Activated CD4-positive, alpha-beta T cell treated with anti-CD3 and anti-CD28 coated beads, Interleukin-2, amount 10 ng/mL, durations not matched to agents 7 days and 5 days (primary cell): ENCODE results near the gene MYF6. TPM values are rescaled to one million over a fixed set of nuclear protein-coding genes. Genes with fewer than 3 reads are reported as not detected.

Experiments
- CTCF ChIA-PET: fragments of 350-600 bp; sonication (Branson Sonifier 250); formaldehyde crosslinking; loops from one replicate; lab custom pipeline; 2021; ENCODE audit warnings: antibody characterized with exemption; lab: Charles Lee
- POLR2A ChIA-PET: fragments of 350-600 bp; sonication (Branson Sonifier 250); formaldehyde crosslinking; loops from one replicate; lab custom pipeline; 2021; ENCODE audit warnings: antibody characterized with exemption; lab: Charles Lee
- DNase-seq: peaks from one replicate; pipeline ENCODE4 v3.0.0-alpha.2; 2020
- H3K27ac Mint-ChIP-seq: one replicate; pipeline ENCODE4 v1.8.0; 2021; ENCODE audit warnings: mild to moderate bottlenecking, moderate library complexity, mixed read lengths
- H3K27me3 Mint-ChIP-seq: one replicate; pipeline ENCODE4 v1.8.0; 2021; ENCODE audit warnings: mixed read lengths
- H3K36me3 Mint-ChIP-seq: one replicate; pipeline ENCODE4 v1.8.0; 2021; ENCODE audit warnings: low read depth, mixed read lengths
- H3K4me1 Mint-ChIP-seq: one replicate; pipeline ENCODE4 v1.8.0; 2021; ENCODE audit warnings: mixed read lengths
- H3K4me3 Mint-ChIP-seq: one replicate; pipeline ENCODE4 v1.8.0; 2021; ENCODE audit warnings: mild to moderate bottlenecking, moderate library complexity, mixed read lengths
- H3K9me3 Mint-ChIP-seq: one replicate; pipeline ENCODE4 v1.8.0; 2021; ENCODE audit warnings: mixed read lengths
- total RNA-seq, 2 experiments: library from RNA; stranded (reverse); gene quantifications; one replicate each; pipeline ENCODE4 v1.2.3, GENCODE V29; 2021

MYF6 gene
- total RNA-seq, 2 experiments from 2014 or later = not detected

DNA sequence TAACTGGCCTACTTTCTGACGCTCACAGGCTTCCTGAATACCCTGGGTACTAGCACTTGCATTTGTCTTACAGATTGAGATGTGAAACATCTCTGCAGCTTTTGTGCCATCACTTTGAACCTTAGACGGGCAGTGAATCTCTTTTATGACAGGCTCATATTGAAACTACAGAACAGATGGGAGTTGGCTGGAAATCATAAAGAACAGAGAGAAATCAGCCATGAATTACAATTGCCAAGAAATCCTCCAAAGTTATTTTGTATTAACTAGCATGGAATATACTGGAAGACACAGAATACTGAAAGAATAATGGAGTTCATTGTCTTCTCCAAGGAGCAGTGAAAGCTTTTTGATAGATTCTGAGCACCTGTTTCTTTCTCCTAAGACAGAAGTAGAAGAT lies 42.0 kb downstream of the MYF6 start:
- no peak overlapping the region for H3K4me3 Mint-ChIP-seq
- CTCF ChIA-PET = no interaction called here
- no peaks in the 10 kb centered on the region for H3K27me3 Mint-ChIP-seq
- no peaks in the 10 kb centered on the region for H3K4me1 Mint-ChIP-seq
- H3K36me3 Mint-ChIP-seq = no peaks in the 10 kb centered on the region
- POLR2A ChIA-PET = interaction anchor here (0.6 kb wide), 1 partner anchor 96 kb away, joined by 7 read pairs; no protein-coding TSS in a partner anchor
- no peak for DNase-seq
- H3K9me3 Mint-ChIP-seq = no peaks in the 10 kb centered on the region
- no peak overlapping the region for H3K27ac Mint-ChIP-seq

DNA sequence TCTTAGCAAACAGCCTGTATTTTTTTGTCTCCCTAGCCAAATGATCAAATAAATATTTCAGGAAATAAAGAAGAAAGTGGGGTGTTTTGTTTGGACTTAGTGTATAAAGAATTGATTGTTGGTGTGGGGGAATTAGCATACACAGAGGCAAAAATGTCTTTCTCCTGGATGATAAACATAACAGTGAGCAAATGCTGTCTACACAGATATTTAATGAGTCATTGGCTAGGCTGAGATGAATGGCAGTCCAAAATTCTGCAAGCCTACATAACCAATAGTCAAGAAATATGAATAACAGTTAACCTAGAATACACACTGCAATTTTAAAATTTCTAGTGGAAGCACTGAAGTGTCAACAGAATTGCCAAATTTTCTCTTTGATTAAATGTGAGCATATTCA lies 45.0 kb downstream of the MYF6 start:
- DNase-seq = no peak
- Mint-ChIP-seq H3K4me1 (no peaks in the 10 kb centered on the region), H3K4me3 (no peak overlapping the region), H3K27me3 (no peaks in the 10 kb centered on the region), H3K36me3 (no peaks in the 10 kb centered on the region), H3K9me3 (no peaks in the 10 kb centered on the region), H3K27ac (no peak overlapping the region)
- POLR2A ChIA-PET = no interaction called here
- CTCF ChIA-PET = no interaction called here

DNA sequence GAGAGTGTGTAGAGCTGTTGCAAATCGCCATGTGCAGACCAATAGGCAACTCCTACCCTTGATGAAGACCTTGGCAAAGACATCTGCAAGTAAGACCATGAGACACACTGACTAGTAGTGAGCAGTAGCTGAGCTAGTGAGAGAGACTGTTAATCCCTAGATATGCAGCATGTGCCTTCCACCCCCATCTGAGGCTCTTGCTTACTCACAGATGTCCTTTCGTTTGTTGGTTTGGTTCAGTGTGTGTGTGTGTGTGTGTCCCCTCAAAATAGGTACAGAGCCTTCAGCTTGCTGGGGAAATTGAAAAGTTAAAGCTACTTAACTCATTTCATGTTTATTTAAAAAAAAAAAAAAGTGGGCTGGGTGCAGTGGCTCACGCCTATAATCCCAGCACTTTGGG lies 46.8 kb downstream of the MYF6 start:
- no peak for DNase-seq
- no peaks in the 10 kb centered on the region for H3K9me3 Mint-ChIP-seq
- no peaks in the 10 kb centered on the region for H3K4me1 Mint-ChIP-seq
- no peaks in the 10 kb centered on the region for H3K27me3 Mint-ChIP-seq
- no peaks in the 10 kb centered on the region for H3K36me3 Mint-ChIP-seq
- POLR2A ChIA-PET = no interaction called here
- CTCF ChIA-PET = no interaction called here
- no peak overlapping the region for H3K4me3 Mint-ChIP-seq
- no peak overlapping the region for H3K27ac Mint-ChIP-seq

DNA sequence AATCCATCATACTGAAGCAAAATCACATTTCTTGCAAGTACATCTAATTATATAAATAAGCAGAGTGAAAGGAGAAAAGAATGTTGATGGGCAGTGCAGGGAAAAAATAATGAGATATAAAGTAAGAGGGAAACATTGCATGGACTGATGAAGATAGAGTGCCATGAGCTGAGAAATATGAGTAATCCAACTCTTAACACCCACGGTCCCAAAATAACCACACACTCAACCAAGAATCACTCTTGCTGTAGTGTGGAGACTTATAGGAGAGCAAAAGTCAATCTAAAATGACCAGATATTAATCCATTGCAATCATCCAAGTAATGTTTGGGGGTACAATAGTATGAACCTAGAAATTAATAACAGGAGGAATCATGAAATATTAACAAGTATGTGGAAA lies 49.4 kb downstream of the MYF6 start:
- DNase-seq = no peak
- Mint-ChIP-seq H3K27me3 (no peaks in the 10 kb centered on the region), H3K9me3 (no peaks in the 10 kb centered on the region), H3K4me3 (no peak overlapping the region), H3K4me1 (no peaks in the 10 kb centered on the region), H3K27ac (no peak overlapping the region), H3K36me3 (no peaks in the 10 kb centered on the region)
- ChIA-PET POLR2A (no interaction called here), CTCF (no interaction called here)

Other genes starting within 250 kb of the MYF6 start
- gene MYF5, start 9.3 kb downstream of the MYF6 start, total RNA-seq = not detected
- not detected for gene LIN7A, start 230.3 kb downstream of the MYF6 start, total RNA-seq